ENCODE data around the gene RPL22. TPM values are rescaled to one million over a fixed set of nuclear protein-coding genes. Genes with fewer than 3 reads are reported as not detected.

The RPL22 gene
- total and polyA plus RNA-seq, 4 donors, result 186 to 985 (median 248) TPM

- WGBS, 2 donors, result 79 to 92% methylated on average over 10 of the region's 10 CpGs
- no peak for TF ChIP-seq CTCF (IDR thresholded peaks at IDR 0.05; ENCODE audit: control extremely low read depth, extremely low read depth)
- ATAC-seq (ENCODE audit: insufficient read depth, low FRiP score), result no peak
- no peak overlapping the region for H3K27ac ChIP-seq (ENCODE audit: low read depth in 1 of 2, low read length in 1 of 2)
- H3K36me3 ChIP-seq (ENCODE audit: control insufficient read depth in 4 of 4, insufficient read depth in 4 of 4, low read length in 4 of 4), result no peaks in the 10 kb centered on the region
- H3K9ac ChIP-seq (ENCODE audit: insufficient read depth in 1 of 2, low read length in 2 of 2), result no peak overlapping the region
- H3K27me3 ChIP-seq (ENCODE audit: control insufficient read depth in 3 of 3, insufficient read depth in 3 of 3, low read length in 2 of 3), result peaks cover 4 to 26% (median 7%) of the 10 kb centered on the region in 3 donors
- H3K9me3 ChIP-seq (ENCODE audit: control insufficient read depth in 4 of 4, insufficient read depth in 3 of 4, low read length in 3 of 4), result peaks cover 0 to 7% (median 0%) of the 10 kb centered on the region in 4 donors
- H3K4me1 ChIP-seq (ENCODE audit: control insufficient read depth in 5 of 5, insufficient read depth in 5 of 5, low read length in 5 of 5), result peaks cover 0 to 4% (median 0%) of the 10 kb centered on the region in 5 donors
- no peak for DNase-seq
- no peak overlapping the region for H3K4me3 ChIP-seq
Observed at GRCh38 chr1:6172549-6172948, 26.8 kb downstream of the RPL22 start.

GRCh38 chr1:6171548-6172124 is 27.8 kb downstream of the RPL22 start:
- H3K9me3 ChIP-seq (ENCODE audit: control insufficient read depth in 4 of 4, insufficient read depth in 3 of 4, low read length in 3 of 4), result peaks cover 0 to 7% (median 0%) of the 10 kb centered on the region in 4 donors
- WGBS, 2 donors, result 45 to 55% methylated on average over 10 of the region's 10 CpGs
- H3K9ac ChIP-seq (ENCODE audit: insufficient read depth in 1 of 2, low read length in 2 of 2), result no peak overlapping the region
- ATAC-seq (ENCODE audit: insufficient read depth, low FRiP score) (no peak), DNase-seq (no peak)
- peaks cover 0 to 4% (median 0%) of the 10 kb centered on the region in 5 donors for H3K4me1 ChIP-seq (ENCODE audit: control insufficient read depth in 5 of 5, insufficient read depth in 5 of 5, low read length in 5 of 5)
- no peak overlapping the region for H3K27ac ChIP-seq (ENCODE audit: low read depth in 1 of 2, low read length in 1 of 2)
- H3K27me3 ChIP-seq (ENCODE audit: control insufficient read depth in 3 of 3, insufficient read depth in 3 of 3, low read length in 2 of 3), result peaks cover 3 to 21% (median 6%) of the 10 kb centered on the region in 3 donors
- no peak for TF ChIP-seq CTCF (IDR thresholded peaks at IDR 0.05; ENCODE audit: control extremely low read depth, extremely low read depth)
- no peaks in the 10 kb centered on the region for H3K36me3 ChIP-seq (ENCODE audit: control insufficient read depth in 4 of 4, insufficient read depth in 4 of 4, low read length in 4 of 4)
- no peak overlapping the region for H3K4me3 ChIP-seq

GRCh38 chr1:6170742-6171201 is 28.6 kb downstream of the RPL22 start:
- no peak for DNase-seq
- no peak for TF ChIP-seq CTCF (IDR thresholded peaks at IDR 0.05; ENCODE audit: control extremely low read depth, extremely low read depth)
- H3K4me1 ChIP-seq (ENCODE audit: control insufficient read depth in 5 of 5, insufficient read depth in 5 of 5, low read length in 5 of 5), result peaks cover 0 to 4% (median 0%) of the 10 kb centered on the region in 5 donors
- ATAC-seq (ENCODE audit: insufficient read depth, low FRiP score), result no peak
- no peaks in the 10 kb centered on the region for H3K36me3 ChIP-seq (ENCODE audit: control insufficient read depth in 4 of 4, insufficient read depth in 4 of 4, low read length in 4 of 4)
- peaks cover 0 to 7% (median 0%) of the 10 kb centered on the region in 4 donors for H3K9me3 ChIP-seq (ENCODE audit: control insufficient read depth in 4 of 4, insufficient read depth in 3 of 4, low read length in 3 of 4)
- H3K27me3 ChIP-seq (ENCODE audit: control insufficient read depth in 3 of 3, insufficient read depth in 3 of 3, low read length in 2 of 3), result peaks cover 0 to 12% (median 3%) of the 10 kb centered on the region in 3 donors
- H3K4me3 ChIP-seq, result no peak overlapping the region
- H3K9ac ChIP-seq (ENCODE audit: insufficient read depth in 1 of 2, low read length in 2 of 2), result no peak overlapping the region
- 24 to 53% methylated on average over 19 of the region's 19 CpGs for WGBS, 2 donors
- no peak overlapping the region for H3K27ac ChIP-seq (ENCODE audit: low read depth in 1 of 2, low read length in 1 of 2)
